T-helper 1 cell treated with Interleukin-12 subunit alpha and Interleukin-12 subunit beta and Interleukin-4 antibody, amounts not matched to agents 30 ng/mL and 1 ng/mL, for 36 hours (primary cell): ENCODE measurements around the gene HOXB2. TPM values are rescaled to one million over a fixed set of nuclear protein-coding genes. Genes with fewer than 3 reads are reported as not detected.

Experiments used
- intact Hi-C: fragments of 100-400 bp; cut with micrococcal nuclease; formaldehyde crosslinking; loops from one replicate; pipeline ENCODE4 v1.15.1; 2024
- total RNA-seq: library from RNA; stranded (reverse); gene quantifications from 2 replicates; pipeline ENCODE4 v1.2.3, GENCODE V29; 2022

The HOXB2 gene
- total RNA-seq = 37.5 and 38.1 TPM in 2 replicates

GRCh38 chr17:48545022-48545375, at the start of gene HOXB2:
HOXB2 (minus strand) TSS chr17:48545109; CDS start chr17:48544911, 198 bp downstream.
- intact Hi-C loops = no loop called here

- intact Hi-C loops = loop anchor here (1.0 to 10.0 kb wide), 6 partner anchors 242 to 567 kb away; no protein-coding TSS in a partner anchor
These were observed 49.1 kb upstream of the HOXB2 start for GRCh38 chr17:48593840-48594537.

GRCh38 chr17:48593126-48593829, 48.4 kb upstream of the HOXB2 start, which contains the start of gene HOXB5:
HOXB5 (minus strand) TSS chr17:48593779; CDS start chr17:48593682, 97 bp downstream.
- intact Hi-C loops = loop anchor here (1.0 to 10.0 kb wide), 6 partner anchors 241 to 566 kb away; no protein-coding TSS in a partner anchor

- intact Hi-C loops = loop anchor here (5.0 to 10.0 kb wide), 2 partner anchors 458 to 565 kb away; no protein-coding TSS in a partner anchor
These were observed 47.7 kb upstream of the HOXB2 start for GRCh38 chr17:48592577-48592976.

- intact Hi-C loops = loop anchor here (5.0 to 10.0 kb wide), 2 partner anchors 457 to 565 kb away; no protein-coding TSS in a partner anchor
These were observed 47.2 kb upstream of the HOXB2 start for GRCh38 chr17:48592057-48592514.

GRCh38 chr17:48591255-48592056, 46.5 kb upstream of the HOXB2 start:
- intact Hi-C loops = loop anchor here (5.0 to 10.0 kb wide), 2 partner anchors 457 to 564 kb away; no protein-coding TSS in a partner anchor

- intact Hi-C loops = loop anchor here (5.0 to 10.0 kb wide), 2 partner anchors 456 to 563 kb away; no protein-coding TSS in a partner anchor
These were observed 45.8 kb upstream of the HOXB2 start for GRCh38 chr17:48590607-48591161.

- intact Hi-C loops = loop anchor here (5.0 to 10.0 kb wide), 2 partner anchors 455 to 563 kb away; no protein-coding TSS in a partner anchor
These were observed 45.1 kb upstream of the HOXB2 start, which contains the start of gene HOXB3 for GRCh38 chr17:48589831-48590606. HOXB3 (minus strand) TSS chr17:48590241; CDS start chr17:48552474, 37,767 bp downstream.

GRCh38 chr17:48589060-48589830, 44.3 kb upstream of the HOXB2 start:
- intact Hi-C loops = no loop called here

GRCh38 chr17:48588528-48588927, 43.6 kb upstream of the HOXB2 start:
- intact Hi-C loops = no loop called here

GRCh38 chr17:48588074-48588415, 43.1 kb upstream of the HOXB2 start:
- intact Hi-C loops = no loop called here

GRCh38 chr17:48587276-48588073, 42.6 kb upstream of the HOXB2 start:
- intact Hi-C loops = no loop called here

GRCh38 chr17:48586355-48587258, 41.7 kb upstream of the HOXB2 start:
- intact Hi-C loops = no loop called here

GRCh38 chr17:48584223-48584741, 39.4 kb upstream of the HOXB2 start:
- intact Hi-C loops = no loop called here

- intact Hi-C loops = no loop called here
These were observed 38.9 kb upstream of the HOXB2 start for GRCh38 chr17:48583708-48584222.

GRCh38 chr17:48582750-48583069, 37.8 kb upstream of the HOXB2 start:
- intact Hi-C loops = no loop called here
